GM12892 (cell line): ENCODE data around the gene TICAM1.

Source experiments
- POLR2A ChIP-seq: IDR thresholded peaks from 2 replicates; pipeline ENCODE4 v1.6.1; 2011; ENCODE audit warnings: low read depth, low read length, control low read depth
- POLR2AphosphoS5 ChIP-seq: IDR thresholded peaks from 2 replicates; pipeline ENCODE4 v1.6.1; 2011; ENCODE audit warnings: low read depth, low read length, control low read depth

DNA sequence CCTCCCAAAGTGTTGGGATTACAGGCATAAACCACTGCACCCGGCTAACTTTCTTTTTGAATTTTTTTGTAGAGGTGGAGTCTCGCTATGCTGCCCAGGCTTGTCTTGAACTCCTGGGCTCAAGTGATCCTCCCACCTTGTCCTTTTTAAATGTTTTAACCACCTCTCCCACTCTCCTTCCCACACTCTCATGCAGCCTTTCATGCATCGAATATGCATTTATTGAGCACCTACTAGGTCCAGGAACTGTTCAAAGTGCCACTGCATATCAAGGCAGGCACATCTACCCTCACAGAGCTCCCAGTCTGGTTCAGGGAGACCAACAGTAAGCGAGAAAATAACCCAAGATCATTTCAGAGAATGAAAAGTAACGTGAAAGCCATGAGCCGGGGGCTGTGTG lies 1.2 kb downstream of the TICAM1 start:
- no peak for TF ChIP-seq POLR2AphosphoS5
- no peak for TF ChIP-seq POLR2A
